ENCODE results near the gene ZNF124.

The ZNF124 gene

DNA sequence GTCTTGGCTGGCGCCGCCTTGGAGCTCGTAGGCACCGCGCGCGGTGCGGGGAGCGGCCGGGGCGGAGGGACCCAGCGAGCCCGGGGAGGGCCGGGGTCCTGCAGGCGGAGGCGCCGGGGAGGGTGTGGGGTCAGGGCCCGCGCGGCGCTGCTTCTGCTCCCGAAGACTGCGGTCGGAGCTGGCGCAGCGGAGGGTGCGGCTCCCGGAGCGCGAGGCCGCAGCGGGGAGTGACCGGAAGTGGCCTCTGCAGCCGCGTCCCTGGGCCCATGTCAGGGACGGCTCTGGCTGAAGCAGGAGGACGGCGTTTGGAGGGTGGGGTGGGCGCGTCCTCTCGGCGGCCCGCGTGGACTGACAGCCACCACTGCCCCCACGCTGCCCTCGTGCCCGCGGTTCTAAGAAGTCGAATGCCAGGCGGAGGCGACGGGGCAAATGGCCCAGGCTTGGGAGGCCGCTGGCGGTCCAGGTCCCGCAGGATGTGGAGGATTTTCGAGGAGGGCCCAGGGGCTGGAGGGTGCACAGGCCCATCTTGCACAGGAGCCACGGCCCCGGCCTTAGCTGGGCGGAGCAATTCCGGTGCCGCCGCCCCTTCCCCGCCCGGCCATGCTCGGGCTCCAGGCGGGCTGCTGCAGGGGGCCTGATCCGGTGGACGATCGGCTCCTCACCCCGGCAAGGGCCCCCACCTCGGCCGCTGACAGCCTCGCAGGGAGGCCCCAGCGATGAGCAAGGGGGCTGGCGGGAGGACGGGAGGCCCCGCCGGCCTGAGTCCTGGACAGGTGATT, 59.9 kb downstream of the ZNF124 start:
- DNase-seq = peak in 1 of 2 experiments; percentile 40

DNA sequence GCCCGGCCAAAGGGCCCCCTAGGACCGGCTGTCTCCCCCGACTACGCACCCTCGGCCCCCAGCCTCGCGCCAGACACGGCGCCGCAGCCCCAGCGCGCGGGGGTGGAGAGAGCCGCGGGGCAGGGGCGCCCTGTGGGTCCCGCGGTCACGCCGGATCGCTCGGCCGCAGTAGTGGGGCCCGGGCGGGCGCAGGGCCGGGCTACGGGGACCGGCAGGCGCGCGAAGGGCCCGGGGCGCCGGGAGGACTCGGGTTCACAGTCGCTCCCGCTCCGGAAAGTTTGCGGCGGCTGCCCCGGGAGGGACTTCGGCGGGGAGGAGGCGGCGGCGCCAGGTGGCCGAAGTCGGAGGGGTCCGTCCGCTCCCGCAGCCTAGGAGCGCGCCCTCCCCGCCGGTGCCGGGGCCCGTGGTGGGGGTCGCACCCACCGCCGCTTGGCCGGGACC, 60.5 kb downstream of the ZNF124 start:
- peak in 1 of 2 experiments; percentile 19 for DNase-seq

DNA sequence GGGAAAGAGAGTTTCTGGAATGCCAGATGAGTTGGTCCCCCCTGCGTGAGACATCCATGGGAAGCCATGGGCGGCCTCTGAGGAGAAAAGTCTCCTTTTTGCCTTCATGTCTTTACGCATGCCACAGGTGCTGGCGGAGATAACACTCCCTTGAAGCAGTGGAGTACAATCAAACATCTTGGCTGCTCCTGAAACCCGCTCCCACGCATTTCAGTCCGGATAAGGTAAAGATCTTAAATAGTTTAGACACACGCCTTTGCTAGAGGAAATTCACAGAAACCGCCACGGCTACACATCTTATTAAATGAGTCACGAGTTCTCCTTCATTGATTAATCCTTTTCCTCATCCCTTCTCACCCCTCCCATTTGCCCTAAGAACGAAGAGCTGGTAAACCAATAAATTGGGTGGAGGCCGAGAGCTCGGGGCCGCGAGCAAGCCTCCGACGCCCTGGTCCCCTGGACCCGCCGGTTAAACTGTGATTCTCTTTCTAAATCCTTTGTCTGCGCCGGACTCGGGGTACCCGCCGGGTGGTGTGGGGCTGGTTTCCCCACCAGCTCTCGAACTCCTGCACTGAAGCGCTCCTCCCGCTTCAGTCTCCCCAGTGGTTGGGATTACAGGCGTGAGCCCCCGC, 61.1 kb downstream of the ZNF124 start:
- no peak for DNase-seq

DNA sequence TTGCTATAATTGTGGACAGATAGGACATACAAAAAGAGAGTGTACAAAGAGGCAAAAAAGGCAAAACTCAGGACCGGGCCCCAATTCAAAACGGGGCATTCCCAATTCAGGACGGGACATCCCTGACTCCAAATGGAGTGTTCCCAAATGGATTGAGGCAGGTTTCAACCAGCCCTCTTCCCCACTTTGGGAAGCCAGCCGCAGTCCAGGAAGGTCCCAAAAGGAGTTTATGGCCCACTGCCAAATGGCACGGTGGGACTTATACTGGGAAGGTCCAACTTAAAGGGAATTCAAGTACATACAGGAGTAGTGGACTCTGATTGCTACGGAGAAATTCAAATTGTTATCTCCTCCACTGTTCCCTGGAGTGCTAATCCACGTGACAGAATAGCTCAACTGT, 64.1 kb downstream of the ZNF124 start:
- DNase-seq = no peak

DNA sequence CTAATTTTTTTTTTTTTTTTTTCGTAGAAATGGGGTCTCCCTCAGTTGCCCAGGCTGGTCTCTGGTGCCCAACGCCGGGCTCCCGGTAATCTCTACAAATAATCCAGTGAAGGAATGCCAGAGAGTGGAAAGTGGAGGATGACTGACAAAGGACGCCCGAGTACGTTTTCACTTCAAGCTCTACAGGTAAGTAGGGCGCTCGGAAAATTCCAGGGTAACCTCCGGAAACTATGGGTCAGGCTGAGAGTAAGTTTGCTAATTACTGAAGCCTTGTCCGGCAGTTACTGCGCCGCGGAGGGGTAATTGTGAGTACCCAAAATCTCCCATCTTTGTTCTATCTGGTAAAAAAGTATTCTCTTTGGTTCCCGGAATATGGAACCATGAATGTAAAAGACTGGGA, 65.9 kb downstream of the ZNF124 start:
- DNase-seq = no peak

Measured in NCI-H526 (cell line).